ENCODE results near the gene DGLUCY.
"Not testable (repeated sequence)": the region's sequence is repeated elsewhere in the genome, so short reads cannot be mapped to it uniquely, and the experiment has no call there.

DGLUCY gene

DNA sequence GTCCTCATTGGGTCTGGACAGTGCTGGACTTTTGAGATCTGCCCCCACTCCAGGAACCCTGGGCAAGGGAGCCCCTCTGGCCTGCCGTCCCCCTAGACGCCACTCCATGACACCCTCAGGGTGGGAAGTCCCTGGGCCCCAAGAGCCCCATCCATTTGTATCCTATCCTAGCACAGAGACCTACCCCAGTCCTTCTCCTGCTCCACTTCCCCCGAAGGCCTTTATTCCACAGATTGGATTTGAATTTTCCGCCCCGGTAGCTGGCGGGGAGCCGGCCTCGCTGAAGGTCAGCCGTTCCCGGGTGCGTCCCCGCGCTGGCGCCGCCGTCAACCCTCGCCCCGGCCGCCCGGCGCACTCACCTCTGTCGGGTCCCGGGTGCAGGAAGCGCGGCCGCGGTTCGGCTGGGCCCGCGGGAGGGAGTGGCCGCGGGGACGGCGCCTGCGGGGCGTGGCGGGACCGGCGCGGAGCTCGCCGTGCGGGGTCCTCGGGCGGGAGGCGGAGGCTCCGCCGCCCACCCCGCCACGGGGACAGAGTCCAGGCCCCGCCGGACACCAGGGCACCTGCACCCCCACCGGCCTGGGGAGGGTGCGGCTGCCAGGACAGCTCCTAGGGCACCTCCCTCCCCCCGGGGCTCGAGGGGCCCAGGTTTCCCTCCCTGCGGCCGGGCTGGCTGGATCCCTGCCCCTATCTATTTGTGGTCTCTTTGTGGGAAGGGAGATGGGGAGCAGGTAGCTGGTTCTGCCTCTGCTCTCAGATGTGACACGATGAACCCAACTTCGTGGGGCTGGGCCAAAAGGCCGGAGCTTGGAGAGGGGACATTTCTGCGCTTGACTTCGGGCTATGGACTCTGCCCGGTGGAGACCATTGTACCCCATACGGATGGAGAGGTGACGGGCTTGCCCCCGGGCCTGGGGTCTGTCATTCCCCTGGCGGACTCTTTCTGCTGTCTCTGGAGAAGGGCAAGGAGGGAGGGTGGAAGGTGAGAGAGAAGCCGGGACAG lies 150.6 kb downstream of the DGLUCY start:
- DNase-seq = no peak

DNA sequence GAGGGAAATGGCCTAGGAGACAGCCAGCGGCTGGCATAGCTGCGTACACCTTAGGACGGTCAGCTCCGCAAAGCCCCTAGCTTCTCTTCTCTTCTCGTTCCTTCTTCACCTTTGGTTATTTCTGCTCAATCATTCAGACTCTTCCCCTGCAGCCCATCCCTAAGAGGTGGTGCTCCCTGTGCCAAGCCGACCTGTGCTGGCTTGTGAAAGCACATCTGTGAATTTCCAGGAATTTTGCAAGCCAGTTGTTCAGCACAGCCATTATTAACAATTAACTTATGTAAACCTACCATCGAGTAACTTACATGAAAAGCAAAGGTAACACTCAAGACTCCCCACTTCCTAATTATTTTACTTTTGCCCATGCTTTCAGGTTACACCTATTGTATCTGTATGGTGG lies 151.5 kb downstream of the DGLUCY start:
- DNase-seq = no peak

DNA sequence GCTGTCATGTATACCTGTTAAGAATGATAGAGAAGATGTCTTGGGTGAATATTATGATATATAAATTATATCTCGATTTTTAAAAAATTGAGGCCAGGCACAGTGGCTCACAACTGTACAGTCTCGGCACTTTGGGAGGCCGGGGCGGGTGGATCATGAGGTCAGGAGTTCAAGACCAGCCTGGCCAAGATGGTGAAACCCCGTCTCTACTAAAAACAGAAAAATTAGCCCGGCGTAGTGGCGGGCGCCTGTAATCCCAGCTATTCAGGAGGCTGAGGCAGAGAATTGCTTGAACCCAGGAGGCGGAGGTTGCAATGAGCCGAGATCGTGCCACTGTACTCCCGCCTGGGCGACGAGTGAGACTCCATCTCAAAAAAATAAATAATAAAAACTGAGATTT lies 152.4 kb downstream of the DGLUCY start:
- DNase-seq = not testable (repeated sequence)

DNA sequence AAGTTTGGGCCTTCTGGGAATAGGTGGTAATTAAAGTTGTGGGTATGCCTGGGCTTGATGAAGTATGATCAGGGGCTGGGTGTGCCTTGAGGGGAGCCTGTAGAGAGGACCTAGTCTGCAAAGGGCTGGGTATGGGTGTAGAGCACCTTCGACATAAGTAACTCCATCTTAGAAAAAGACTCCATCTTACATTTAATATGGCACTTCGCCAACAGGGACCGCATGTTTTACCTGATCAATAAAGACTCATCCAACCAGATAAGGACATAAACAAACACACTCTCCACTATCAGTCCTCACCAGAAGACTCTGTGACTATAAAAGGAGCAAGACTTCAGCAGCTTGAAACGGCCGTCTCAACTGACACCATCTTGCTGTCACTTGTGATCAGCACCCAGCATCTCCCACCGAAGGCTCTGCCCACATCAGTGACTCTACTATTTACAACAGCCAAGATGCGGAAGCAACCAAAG lies 154.1 kb downstream of the DGLUCY start:
- no peak for DNase-seq

DNA sequence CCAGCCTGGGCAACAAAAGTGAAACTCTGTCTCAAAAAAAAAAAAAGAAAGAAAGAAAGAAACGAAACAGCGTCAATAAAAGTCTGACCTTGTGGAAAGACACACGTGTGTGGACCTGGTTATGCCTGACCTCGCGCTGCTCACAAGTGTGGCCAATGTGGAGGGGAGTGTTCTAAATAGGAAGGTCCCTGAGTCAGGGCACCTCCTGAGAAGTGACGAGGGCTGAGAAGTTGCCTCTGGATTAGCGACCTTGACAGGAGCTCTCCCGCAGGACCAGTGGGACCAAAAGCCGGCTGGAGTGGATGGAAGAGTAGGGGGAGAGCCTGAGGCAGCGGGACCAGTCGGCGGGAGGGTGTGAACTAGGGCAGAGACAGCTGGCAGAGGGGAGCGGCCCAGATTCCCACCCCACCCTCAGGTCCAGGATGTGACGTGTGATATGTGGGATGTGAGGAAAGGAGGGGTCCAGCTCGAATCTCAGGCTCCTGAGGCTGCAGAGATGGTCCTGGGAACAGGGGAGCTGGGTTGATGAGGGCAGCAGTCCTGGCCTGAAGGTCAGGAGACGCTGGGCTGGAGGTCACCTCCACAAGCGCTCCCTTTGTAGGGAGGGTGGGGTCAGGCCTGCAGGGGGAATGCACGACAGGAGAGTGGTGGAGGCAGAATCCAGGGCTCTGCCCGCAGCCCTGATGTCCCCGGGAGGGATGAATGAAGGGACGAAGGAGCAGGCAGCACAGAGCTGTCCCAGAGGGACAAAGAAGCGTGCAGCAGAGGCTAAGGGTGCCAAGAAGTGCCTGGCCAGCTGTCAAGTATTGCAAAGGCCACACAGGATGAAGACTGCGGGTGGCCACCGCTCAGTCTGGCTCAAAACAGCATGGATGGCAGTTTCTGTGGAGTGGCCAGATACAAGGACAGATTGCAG lies 155.5 kb downstream of the DGLUCY start:
- DNase-seq = no peak

DNA sequence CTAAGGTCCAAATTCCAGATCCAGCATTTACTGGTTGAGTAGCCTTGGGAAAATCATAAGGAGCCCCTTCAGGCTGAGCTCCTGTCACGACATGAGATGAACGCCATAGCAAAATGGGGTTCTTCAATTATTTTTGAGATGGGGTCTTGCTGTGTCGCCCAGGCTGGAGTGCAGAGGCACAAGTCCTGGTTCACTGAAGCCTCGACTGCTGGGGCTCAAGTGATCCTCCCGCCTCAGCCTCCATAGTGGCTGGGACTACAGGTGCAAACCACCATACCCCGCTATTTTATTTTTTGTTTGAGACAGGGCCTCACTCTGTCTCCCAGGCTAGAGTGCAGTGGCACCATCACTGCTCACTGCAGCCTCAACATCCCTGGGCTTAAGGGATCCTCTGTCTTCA lies 156.3 kb downstream of the DGLUCY start:
- no peak for DNase-seq

DNA sequence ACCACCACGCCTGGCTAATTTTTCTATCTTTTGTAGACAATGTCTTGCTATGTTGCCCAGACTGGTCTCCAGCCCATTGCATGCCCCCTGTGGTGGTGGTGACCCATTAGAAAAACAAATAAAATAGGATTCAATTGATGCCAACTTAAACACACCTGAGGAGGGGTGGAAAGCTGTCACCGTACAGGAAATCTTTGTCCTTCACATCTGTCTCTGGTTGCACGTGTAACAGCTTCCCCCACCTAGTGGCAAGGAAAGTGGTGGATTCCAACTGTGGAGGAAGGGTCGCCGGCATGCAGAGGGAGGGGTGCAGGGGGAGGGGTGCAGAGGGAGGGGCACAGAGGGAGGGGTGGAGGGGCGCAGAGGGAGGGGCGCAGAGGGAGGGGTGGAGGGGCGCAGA lies 156.7 kb downstream of the DGLUCY start:
- no peak for DNase-seq

DNA sequence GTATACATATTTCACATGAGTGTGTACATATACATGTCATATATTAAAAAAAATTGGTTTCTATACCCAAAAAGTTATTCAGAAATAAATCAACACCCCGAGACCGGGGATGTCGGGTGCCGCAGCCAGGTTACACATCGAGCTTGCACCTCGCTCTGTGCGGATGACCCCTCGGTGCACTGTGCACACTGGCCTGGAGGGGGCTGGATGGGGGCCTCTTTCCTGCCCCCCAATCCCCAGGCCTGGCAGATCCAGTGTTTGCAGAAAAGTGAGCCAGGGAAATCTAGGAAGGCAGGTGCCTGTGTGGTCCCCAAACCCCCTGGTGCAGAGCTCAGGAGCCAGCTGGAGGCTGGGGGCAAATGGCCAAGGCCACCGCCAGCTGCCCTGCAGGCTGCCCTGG lies 157.8 kb downstream of the DGLUCY start:
- DNase-seq = no peak

DNA sequence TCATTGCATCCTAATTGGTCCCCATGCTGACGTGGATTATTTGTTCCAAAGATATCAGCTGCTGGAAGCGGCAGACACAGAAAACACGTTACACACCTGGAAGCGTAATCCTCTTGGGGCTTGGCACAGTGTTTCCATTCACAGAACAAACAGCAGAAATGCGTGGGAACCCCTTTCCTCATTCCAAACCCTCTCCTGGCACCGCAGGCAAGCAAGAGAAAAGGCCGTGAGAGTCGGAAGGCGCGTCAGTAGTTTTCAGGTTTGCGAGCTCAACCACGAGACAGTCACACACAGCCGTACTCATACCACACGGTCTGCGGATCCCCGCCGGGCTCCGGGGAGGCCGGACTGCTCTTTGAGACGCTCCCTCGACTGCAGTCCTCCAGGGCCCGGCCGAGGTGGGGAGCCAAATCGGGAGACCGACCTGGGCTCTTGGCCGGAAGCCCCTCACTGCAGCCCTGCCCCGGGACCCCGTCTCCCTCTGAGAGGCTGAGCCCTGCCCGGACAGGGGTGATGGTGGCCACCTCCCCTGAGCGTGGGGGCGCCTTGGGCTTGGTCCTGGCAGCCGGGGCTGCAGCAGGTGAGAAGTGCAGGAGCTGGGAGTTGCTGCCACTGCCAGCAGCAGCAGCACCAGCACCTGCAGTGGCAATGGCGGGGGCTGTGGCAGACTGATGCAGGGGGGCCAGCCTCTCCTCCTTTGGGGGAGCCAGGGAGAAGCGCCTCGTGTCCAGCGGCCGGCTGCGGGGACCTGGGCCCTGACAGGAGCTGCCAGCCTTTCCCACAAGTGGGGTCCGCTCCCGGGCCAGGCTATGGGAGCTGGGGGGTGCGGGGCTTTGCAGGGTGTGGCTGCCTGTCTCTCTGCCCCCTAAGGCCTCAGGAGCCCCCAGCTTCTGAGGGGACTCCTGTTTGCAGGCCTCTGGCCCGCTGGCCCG lies 158.7 kb downstream of the DGLUCY start:
- no peak for DNase-seq

DNA sequence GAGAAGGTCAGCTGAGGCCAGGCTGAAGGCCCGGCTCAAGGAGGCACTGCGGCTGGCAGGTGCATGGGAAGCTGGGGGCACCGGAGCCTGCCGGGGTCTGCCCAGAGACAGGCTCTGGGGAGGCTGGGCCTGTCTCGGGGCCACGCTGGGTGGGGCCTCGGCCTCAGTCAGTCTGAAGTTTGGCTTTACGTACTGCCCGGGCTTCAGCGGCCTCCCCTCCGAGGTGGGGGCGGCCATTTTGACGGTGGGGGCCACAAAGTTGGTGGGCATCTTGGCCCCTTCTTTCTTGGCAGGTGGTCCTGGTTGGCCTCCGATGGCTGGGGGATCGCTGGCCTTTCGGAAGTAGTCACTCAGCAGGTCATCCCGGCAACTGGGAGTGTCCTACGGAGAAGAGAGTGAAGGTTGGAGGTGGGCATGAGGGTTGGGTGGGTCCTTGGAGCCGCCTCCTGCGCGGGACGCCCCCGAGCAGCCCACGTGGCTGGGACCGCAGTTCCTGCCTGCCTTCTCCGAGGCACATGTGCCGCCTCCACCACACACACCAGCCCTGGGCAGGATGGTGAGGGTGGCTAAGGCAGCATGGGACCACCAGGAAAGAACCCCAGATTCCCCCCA lies 159.5 kb downstream of the DGLUCY start:
- DNase-seq = no peak

DNA sequence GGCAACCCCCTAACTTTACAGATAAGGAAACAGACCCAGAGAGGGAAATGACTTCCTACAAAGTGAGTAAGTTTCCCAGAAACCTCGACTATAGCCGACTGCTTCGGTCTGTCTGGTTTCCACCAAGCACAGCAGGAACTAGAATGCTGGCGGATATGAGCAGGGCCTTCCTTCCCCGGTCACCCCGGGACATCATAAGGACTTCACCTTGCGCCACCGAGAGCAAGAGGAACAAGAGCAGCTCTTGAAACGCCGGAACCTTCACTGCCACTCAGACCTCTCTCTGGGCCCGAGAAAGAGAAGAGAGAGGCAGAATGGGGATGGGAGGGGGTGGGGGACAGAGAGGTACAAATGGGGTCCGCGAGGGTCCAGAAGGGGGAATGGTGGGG lies 160.0 kb downstream of the DGLUCY start:
- no peak for DNase-seq

DNA sequence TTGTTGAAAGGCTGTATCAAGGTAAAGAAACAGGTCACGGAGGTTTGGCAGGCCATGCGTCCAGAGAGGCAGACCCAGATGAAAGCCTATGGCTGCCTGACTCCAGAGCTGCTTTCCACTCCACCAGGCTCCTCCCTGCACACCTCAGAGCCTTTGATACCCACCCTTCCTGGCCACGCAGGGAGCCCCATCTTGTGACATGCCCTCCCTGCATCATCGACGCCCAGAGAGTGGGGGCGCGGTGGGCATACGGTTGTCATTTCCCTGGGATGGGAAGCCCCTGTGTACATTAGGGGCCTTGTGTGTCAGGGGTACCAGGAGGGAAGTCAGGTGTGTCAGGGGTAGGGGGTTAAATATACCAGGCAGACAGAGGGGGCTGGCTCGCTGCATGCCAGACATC lies 160.9 kb downstream of the DGLUCY start:
- DNase-seq = no peak

Data from NCI-H2029 treated with DMSO at 0.1 percent for 48 hours (cell line).